Measurements from ENCODE around the gene FAM240A. TPM values are rescaled to one million over a fixed set of nuclear protein-coding genes. Genes with fewer than 3 reads are reported as not detected.
"Not testable (repeated sequence)": the region's sequence is repeated elsewhere in the genome, so short reads cannot be mapped to it uniquely, and the experiment has no call there.

FAM240A gene
- total RNA-seq, 1 experiment from 2014 or later = not detected

- ChIA-PET CTCF (no interaction called here), POLR2A (ENCODE audit: unreplicated experiment) (no interaction called here)
- no peaks in the 10 kb centered on the region for H3K79me2 ChIP-seq (ENCODE audit: low read length)
- ATAC-seq (no peak), DNase-seq (no peak)
- no peaks in the 10 kb centered on the region for H3K9me3 ChIP-seq (ENCODE audit: low read length)
- no peak overlapping the region for H3K4me3 ChIP-seq (ENCODE audit: low read length)
- H3K27me3 ChIP-seq (ENCODE audit: low read length) = no peaks in the 10 kb centered on the region
- H3K4me1 ChIP-seq (ENCODE audit: insufficient read depth, low read length) = no peaks in the 10 kb centered on the region
- no peak overlapping the region for H3K9ac ChIP-seq (ENCODE audit: low read length)
- no peaks in the 10 kb centered on the region for H4K20me1 ChIP-seq (ENCODE audit: low read length)
- no peak overlapping the region for H3K27ac ChIP-seq (ENCODE audit: low read length)
- no TSS peak for BruUV-seq (replicated peaks)
- no peak overlapping the region for H3K4me2 ChIP-seq (ENCODE audit: low read length)
- no peaks in the 10 kb centered on the region for H3F3A ChIP-seq (ENCODE audit: low read length, unreplicated experiment)
- no peaks in the 10 kb centered on the region for H3K9me2 ChIP-seq (replicated peaks; ENCODE audit: low read length)
- TF ChIP-seq EZH2phosphoT487 (IDR thresholded peaks at IDR 0.05; ENCODE audit: borderline replicate concordance, low read length) (no peak), EZH2 (IDR thresholded peaks at IDR 0.05; ENCODE audit: low read length, unreplicated experiment) (no peak), CTCF (conservative IDR thresholded peaks at IDR 0.05; ENCODE audit: low read depth, low read length) (no peak)
- no peaks in the 10 kb centered on the region for H3K36me3 ChIP-seq (ENCODE audit: low read depth, low read length)
- H2AFZ ChIP-seq (ENCODE audit: low read length) = no peak overlapping the region
- intact Hi-C loops (cut with micrococcal nuclease) = no loop called here
These were observed 36.6 kb upstream of the FAM240A start for GRCh38 chr3:46575577-46576222.

- Histone ChIP-seq H3K36me3 (ENCODE audit: low read depth, low read length) (no peaks in the 10 kb centered on the region), H3K9ac (ENCODE audit: low read length) (no peak overlapping the region), H3K4me3 (ENCODE audit: low read length) (no peak overlapping the region), H4K20me1 (ENCODE audit: low read length) (no peaks in the 10 kb centered on the region), H3K27ac (ENCODE audit: low read length) (no peak overlapping the region), H3K27me3 (ENCODE audit: low read length) (no peaks in the 10 kb centered on the region), H3K4me2 (ENCODE audit: low read length) (no peak overlapping the region), H3K9me3 (ENCODE audit: low read length) (no peaks in the 10 kb centered on the region), H3K9me2 (replicated peaks; ENCODE audit: low read length) (no peaks in the 10 kb centered on the region), H3F3A (ENCODE audit: low read length, unreplicated experiment) (no peaks in the 10 kb centered on the region), H3K79me2 (ENCODE audit: low read length) (no peaks in the 10 kb centered on the region), H3K4me1 (ENCODE audit: insufficient read depth, low read length) (no peaks in the 10 kb centered on the region), H2AFZ (ENCODE audit: low read length) (no peak overlapping the region)
- TF ChIP-seq EZH2phosphoT487 (IDR thresholded peaks at IDR 0.05; ENCODE audit: borderline replicate concordance, low read length) = no peak
- ChIA-PET CTCF (no interaction called here), POLR2A (ENCODE audit: unreplicated experiment) (no interaction called here)
- BruUV-seq (replicated peaks) = no TSS peak
- DNase-seq (no peak), ATAC-seq (no peak)
- intact Hi-C loops (cut with micrococcal nuclease) = no loop called here
These were observed 35.9 kb upstream of the FAM240A start for GRCh38 chr3:46576386-46576785.

GRCh38 chr3:46576879-46577278 lies 35.4 kb upstream of the FAM240A start:
- intact Hi-C loops (cut with micrococcal nuclease) = no loop called here
- Histone ChIP-seq H4K20me1 (ENCODE audit: low read length) (no peaks in the 10 kb centered on the region), H3K36me3 (ENCODE audit: low read depth, low read length) (no peaks in the 10 kb centered on the region), H3K9ac (ENCODE audit: low read length) (no peak overlapping the region), H3K27ac (ENCODE audit: low read length) (no peak overlapping the region), H3F3A (ENCODE audit: low read length, unreplicated experiment) (no peaks in the 10 kb centered on the region), H3K4me1 (ENCODE audit: insufficient read depth, low read length) (no peaks in the 10 kb centered on the region), H3K79me2 (ENCODE audit: low read length) (no peaks in the 10 kb centered on the region), H3K4me2 (ENCODE audit: low read length) (no peak overlapping the region), H3K9me2 (replicated peaks; ENCODE audit: low read length) (no peaks in the 10 kb centered on the region), H3K9me3 (ENCODE audit: low read length) (no peaks in the 10 kb centered on the region), H2AFZ (ENCODE audit: low read length) (no peak overlapping the region), H3K4me3 (ENCODE audit: low read length) (no peak overlapping the region), H3K27me3 (ENCODE audit: low read length) (no peaks in the 10 kb centered on the region)
- POLR2A ChIA-PET (ENCODE audit: unreplicated experiment) = no interaction called here
- no TSS peak for BruUV-seq (replicated peaks)
- ATAC-seq (no peak), DNase-seq (no peak)
- TF ChIP-seq EZH2phosphoT487 (IDR thresholded peaks at IDR 0.05; ENCODE audit: borderline replicate concordance, low read length) = no peak
- TF ChIP-seq CTCF (conservative IDR thresholded peaks at IDR 0.05; ENCODE audit: low read depth, low read length) = no peak
- CTCF ChIA-PET = no interaction called here

- POLR2A ChIA-PET (ENCODE audit: unreplicated experiment); H3K9ac ChIP-seq (ENCODE audit: low read length); H4K20me1 ChIP-seq (ENCODE audit: low read length); DNase-seq; ATAC-seq; H3K4me2 ChIP-seq (ENCODE audit: low read length); BruUV-seq (replicated peaks); H3F3A ChIP-seq (ENCODE audit: low read length, unreplicated experiment); H3K79me2 ChIP-seq (ENCODE audit: low read length); H3K36me3 ChIP-seq (ENCODE audit: low read depth, low read length); H3K27me3 ChIP-seq (ENCODE audit: low read length); H3K9me2 ChIP-seq (replicated peaks; ENCODE audit: low read length); intact Hi-C loops (cut with micrococcal nuclease); H3K9me3 ChIP-seq (ENCODE audit: low read length); CTCF ChIA-PET; H3K4me1 ChIP-seq (ENCODE audit: insufficient read depth, low read length); H2AFZ ChIP-seq (ENCODE audit: low read length); H3K27ac ChIP-seq (ENCODE audit: low read length); H3K4me3 ChIP-seq (ENCODE audit: low read length): not testable (repeated sequence)
These were observed 34.6 kb upstream of the FAM240A start for GRCh38 chr3:46577580-46578249.

Measured in PC-3 (cell line).